ENCODE data around the gene OTOF. TPM values are rescaled to one million over a fixed set of nuclear protein-coding genes. Genes with fewer than 3 reads are reported as not detected.

Gene OTOF
- total RNA-seq, 3 donors from 2014 or later, result 0.60 TPM; not detected in 2

DNA sequence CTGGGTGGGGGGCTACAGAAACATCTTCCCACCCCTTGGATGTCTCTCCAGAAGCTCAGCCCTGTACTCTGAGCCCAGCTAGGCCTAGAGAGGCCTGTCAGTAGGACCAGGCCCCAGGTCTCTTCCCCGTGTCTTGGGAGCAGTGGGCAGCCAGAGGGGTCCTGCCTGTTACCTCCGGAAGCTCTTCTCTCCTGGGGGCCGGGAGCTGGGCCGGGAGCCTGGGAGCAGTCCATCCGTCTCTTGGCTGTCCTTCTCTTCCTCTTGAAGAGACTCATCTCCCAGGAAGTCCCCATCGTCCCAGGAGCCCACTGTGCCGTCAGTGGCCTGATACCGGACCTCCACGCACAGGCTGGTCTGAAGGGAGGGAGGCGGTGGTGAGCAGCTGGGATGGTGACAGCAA lies 38.3 kb upstream of the OTOF start:
- Histone ChIP-seq H3K9me3 (no peaks in the 10 kb centered on the region), H3K4me1 (ENCODE audit: low read depth) (no peaks in the 10 kb centered on the region), H3K4me3 (no peak overlapping the region), H3K36me3 (ENCODE audit: low read depth) (no peaks in the 10 kb centered on the region)
- TF ChIP-seq, protein P1, sequence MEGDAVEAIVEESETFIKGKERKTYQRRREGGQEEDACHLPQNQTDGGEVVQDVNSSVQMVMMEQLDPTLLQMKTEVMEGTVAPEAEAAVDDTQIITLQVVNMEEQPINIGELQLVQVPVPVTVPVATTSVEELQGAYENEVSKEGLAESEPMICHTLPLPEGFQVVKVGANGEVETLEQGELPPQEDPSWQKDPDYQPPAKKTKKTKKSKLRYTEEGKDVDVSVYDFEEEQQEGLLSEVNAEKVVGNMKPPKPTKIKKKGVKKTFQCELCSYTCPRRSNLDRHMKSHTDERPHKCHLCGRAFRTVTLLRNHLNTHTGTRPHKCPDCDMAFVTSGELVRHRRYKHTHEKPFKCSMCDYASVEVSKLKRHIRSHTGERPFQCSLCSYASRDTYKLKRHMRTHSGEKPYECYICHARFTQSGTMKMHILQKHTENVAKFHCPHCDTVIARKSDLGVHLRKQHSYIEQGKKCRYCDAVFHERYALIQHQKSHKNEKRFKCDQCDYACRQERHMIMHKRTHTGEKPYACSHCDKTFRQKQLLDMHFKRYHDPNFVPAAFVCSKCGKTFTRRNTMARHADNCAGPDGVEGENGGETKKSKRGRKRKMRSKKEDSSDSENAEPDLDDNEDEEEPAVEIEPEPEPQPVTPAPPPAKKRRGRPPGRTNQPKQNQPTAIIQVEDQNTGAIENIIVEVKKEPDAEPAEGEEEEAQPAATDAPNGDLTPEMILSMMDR (IDR thresholded peaks at IDR 0.05), result no peak
- ATAC-seq (no peak), DNase-seq (no peak)
- intact Hi-C loops (cut with DNase I, micrococcal nuclease), result no loop called here

DNA sequence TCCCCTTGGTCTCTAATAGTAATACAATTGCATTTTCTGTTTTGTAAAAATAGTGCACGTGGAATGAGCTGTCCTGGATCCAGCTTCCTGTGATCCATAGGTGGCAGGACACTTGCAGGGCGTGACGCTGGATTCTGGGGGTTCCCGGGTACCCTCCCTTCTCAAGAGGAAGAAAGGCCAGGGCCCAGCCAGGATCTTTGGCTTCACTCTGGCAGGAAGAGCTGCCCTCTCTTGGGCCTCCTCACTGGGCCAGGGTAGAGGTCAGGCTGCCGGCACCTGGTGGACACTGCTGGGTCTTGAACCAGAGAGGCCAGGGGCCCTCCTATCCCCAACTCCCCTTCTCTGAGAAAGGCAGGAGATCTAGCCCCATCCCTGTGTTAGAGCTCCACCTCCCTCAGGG lies 37.8 kb upstream of the OTOF start:
- intact Hi-C loops (cut with DNase I, micrococcal nuclease), result no loop called here
- H3K4me1 ChIP-seq (ENCODE audit: low read depth), result no peaks in the 10 kb centered on the region
- TF ChIP-seq, protein P1 (IDR thresholded peaks at IDR 0.05), result no peak
- ATAC-seq (no peak), DNase-seq (no peak)
- H3K36me3 ChIP-seq (ENCODE audit: low read depth), result no peaks in the 10 kb centered on the region
- no peak overlapping the region for H3K4me3 ChIP-seq
- no peaks in the 10 kb centered on the region for H3K9me3 ChIP-seq

DNA sequence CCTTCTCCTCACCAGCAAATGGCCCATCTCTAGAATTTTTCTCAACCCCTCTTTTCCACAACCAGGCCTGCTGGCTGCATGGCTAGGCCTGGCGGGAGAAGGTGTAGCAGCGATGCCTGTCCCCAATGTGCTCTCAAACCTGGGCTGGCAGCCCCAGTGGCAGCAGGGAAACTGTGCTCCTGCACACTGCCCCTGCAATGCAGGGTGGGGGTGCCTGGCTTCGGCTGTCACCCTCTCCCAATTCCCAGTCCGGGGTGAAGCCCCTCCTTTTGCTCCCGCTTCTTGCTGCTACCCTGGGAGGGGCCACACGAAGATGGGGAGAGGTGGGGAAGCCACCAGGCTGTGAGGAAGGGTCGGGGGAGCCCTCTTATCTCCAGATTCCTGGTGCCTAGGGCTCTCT lies 36.1 kb upstream of the OTOF start:
- no peaks in the 10 kb centered on the region for H3K9me3 ChIP-seq
- H3K4me3 ChIP-seq, result no peak overlapping the region
- no peaks in the 10 kb centered on the region for H3K4me1 ChIP-seq (ENCODE audit: low read depth)
- intact Hi-C loops (cut with DNase I, micrococcal nuclease), result no loop called here
- TF ChIP-seq, protein P1 (IDR thresholded peaks at IDR 0.05), result no peak
- H3K36me3 ChIP-seq (ENCODE audit: low read depth), result no peaks in the 10 kb centered on the region
- ATAC-seq (no peak), DNase-seq (no peak)

DNA sequence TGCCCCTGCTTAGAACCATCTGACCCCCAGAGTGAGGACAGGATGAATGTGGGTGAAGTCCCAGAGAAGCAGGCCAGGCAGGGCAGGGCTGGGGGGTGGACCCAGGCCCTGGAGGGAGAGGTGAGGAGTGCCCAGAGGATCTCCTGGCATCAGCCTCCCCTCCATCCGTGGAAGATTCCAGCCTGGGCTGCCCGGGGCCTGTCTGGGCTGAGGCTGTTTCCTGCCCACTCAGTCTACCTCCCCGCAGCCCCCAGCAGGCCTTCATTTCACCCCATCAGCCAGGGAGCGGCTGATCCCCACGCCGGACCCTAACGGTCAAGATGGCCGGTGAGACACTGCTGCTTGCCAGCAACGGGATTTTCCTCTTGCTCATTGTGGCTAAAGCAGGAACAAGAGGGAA lies 35.3 kb upstream of the OTOF start:
- H3K36me3 ChIP-seq (ENCODE audit: low read depth), result no peaks in the 10 kb centered on the region
- H3K4me3 ChIP-seq, result no peak overlapping the region
- ATAC-seq, result no peak
- H3K4me1 ChIP-seq (ENCODE audit: low read depth), result no peaks in the 10 kb centered on the region
- H3K9me3 ChIP-seq, result no peaks in the 10 kb centered on the region
- DNase-seq, result no peak
- intact Hi-C loops (cut with DNase I, micrococcal nuclease), result no loop called here
- TF ChIP-seq, protein P1 (IDR thresholded peaks at IDR 0.05), result no peak

DNA sequence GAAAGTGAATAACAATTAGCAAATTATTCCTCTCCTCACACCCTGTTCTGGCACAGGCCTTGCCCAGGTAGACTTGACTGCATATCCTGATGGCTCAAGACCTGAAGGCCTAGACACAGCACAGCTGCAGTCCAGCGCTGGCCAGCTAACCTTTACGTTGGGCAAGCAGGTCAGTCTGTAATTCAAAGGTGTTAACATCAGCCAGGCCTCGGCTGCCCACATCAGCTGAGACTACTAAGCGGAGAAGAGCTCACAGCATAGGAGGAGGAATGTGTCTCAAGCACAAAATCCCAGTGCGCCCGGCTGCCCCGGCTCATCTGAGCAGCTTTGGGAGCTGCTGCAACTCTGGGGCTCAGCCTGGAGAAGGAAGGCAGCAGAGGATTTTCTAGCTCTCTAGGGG lies 33.5 kb upstream of the OTOF start:
- DNase-seq, result no peak
- TF ChIP-seq, protein P1 (IDR thresholded peaks at IDR 0.05), result no peak
- Histone ChIP-seq H3K36me3 (ENCODE audit: low read depth) (no peaks in the 10 kb centered on the region), H3K9me3 (no peaks in the 10 kb centered on the region), H3K4me3 (no peak overlapping the region), H3K4me1 (ENCODE audit: low read depth) (no peaks in the 10 kb centered on the region)
- ATAC-seq, result no peak
- intact Hi-C loops (cut with DNase I, micrococcal nuclease), result no loop called here

DNA sequence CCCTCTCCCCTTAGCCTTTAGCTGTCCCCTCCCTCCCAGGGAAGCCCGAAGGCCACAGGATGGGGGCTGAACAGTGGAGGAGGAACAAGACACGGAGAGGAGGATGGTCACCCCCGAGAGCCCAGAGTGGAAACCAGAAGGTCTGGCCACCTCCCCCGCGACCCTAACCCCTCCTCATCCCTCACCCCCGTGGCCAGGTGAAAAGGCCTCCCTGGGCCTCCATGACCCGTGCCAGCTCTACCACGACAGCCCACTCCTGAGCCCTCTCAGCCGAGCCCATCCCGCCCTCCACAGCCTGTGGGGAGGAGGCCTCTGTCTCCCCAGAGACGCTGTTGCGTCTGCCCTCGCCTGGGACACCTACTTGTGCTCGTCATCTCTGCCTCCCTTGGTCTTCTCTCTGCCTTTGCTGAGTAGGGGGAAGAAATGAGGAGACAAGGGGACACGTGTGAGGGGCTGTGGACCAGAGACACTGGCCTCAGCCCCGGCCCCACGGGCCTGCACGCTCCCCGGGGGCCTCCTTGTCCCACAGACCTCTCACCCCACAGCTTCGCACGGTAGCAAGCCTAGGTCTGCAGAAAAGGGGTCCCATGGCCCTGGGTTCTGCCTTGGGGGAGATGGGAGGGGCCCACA lies 32.5 kb upstream of the OTOF start:
- no peaks in the 10 kb centered on the region for H3K36me3 ChIP-seq (ENCODE audit: low read depth)
- no peak overlapping the region for H3K4me3 ChIP-seq
- no peaks in the 10 kb centered on the region for H3K9me3 ChIP-seq
- TF ChIP-seq, protein P1 (IDR thresholded peaks at IDR 0.05), result no peak
- DNase-seq (no peak), ATAC-seq (no peak)
- intact Hi-C loops (cut with DNase I, micrococcal nuclease), result no loop called here
- no peaks in the 10 kb centered on the region for H3K4me1 ChIP-seq (ENCODE audit: low read depth)
